Sigmoid colon (tissue), 4 donors: ENCODE data around the gene CELSR2.

Source experiments
- CTCF ChIP-seq, 4 experiments: fragments of 450-650 bp in 3 of 4; fragments of 200-600 bp in 1 of 4; IDR thresholded peaks; one replicate each; pipeline ENCODE4 v1.5.1; 2016 to 2019; ENCODE audit warnings: antibody characterized with exemption in 4 of 4, mild to moderate bottlenecking in 3 of 4, moderate library complexity in 2 of 4
- EP300 ChIP-seq, 4 donors: sonication (generic); formaldehyde crosslinking; IDR thresholded peaks; one replicate each; pipeline ENCODE4 v1.6.1; 2017; ENCODE audit warnings: antibody characterized with exemption in 4 of 4
- POLR2A ChIP-seq, 2 donors: fragments of 450-650 bp; IDR thresholded peaks; one replicate each; pipeline ENCODE4 v1.6.1; 2016; ENCODE audit warnings: antibody characterized with exemption in 2 of 2, mild to moderate bottlenecking in 2 of 2, moderate library complexity in 2 of 2
- POLR2AphosphoS5 ChIP-seq, 4 donors: sonication (generic); formaldehyde crosslinking; IDR thresholded peaks; one replicate each; pipeline ENCODE4 v1.6.1; 2017; ENCODE audit warnings: antibody characterized with exemption in 4 of 4

- TF ChIP-seq CTCF (IDR thresholded peaks at IDR 0.05) (no peak), POLR2A (IDR thresholded peaks at IDR 0.05) (no peak), POLR2AphosphoS5 (IDR thresholded peaks at IDR 0.05) (no peak), EP300 (IDR thresholded peaks at IDR 0.05) (no peak)
These were observed 5.3 kb upstream of the CELSR2 start for GRCh38 chr1:109243860-109244552.
